Cerebellar nuclear complex (tissue), 1 donor: ENCODE measurements around the gene CYBA.
A peak's percentile ranks its signal among the peaks of the same experiment; 100 is the strongest.
"Not testable (repeated sequence)": the region's sequence is repeated elsewhere in the genome, so short reads cannot be mapped to it uniquely, and the experiment has no call there.

Experiments used
- DNase-seq, 2 experiments: peaks; one replicate each; lab custom pipeline; 2025; lab: John Stamatoyannopoulos, UW

CYBA gene

GRCh38 chr16:88686439-88687253 is 35.8 kb upstream of the CYBA start, which contains the start of gene SNAI3:
SNAI3 (minus strand) TSS chr16:88686507; CDS start chr16:88686406, 101 bp downstream.
- DNase-seq: peak in 1 of 2 experiments; percentile 17

GRCh38 chr16:88686062-88686438 is 35.2 kb upstream of the CYBA start:
- no peak for DNase-seq

- DNase-seq: no peak
These were observed 34.6 kb upstream of the CYBA start for GRCh38 chr16:88685156-88686061.

GRCh38 chr16:88684569-88685155 is 33.8 kb upstream of the CYBA start:
- no peak for DNase-seq

GRCh38 chr16:88681709-88682451 is 31.0 kb upstream of the CYBA start:
- no peak for DNase-seq

GRCh38 chr16:88681084-88681680 is 30.3 kb upstream of the CYBA start:
- no peak for DNase-seq

- no peak for DNase-seq
These were observed 29.8 kb upstream of the CYBA start for GRCh38 chr16:88680554-88681083.

GRCh38 chr16:88678224-88678979 is 27.5 kb upstream of the CYBA start:
- DNase-seq: no peak

GRCh38 chr16:88677721-88678120 is 26.9 kb upstream of the CYBA start:
- no peak for DNase-seq

GRCh38 chr16:88676502-88677242 is 25.8 kb upstream of the CYBA start:
- no peak for DNase-seq

GRCh38 chr16:88673716-88674379 is 23.0 kb upstream of the CYBA start:
- no peak for DNase-seq

- DNase-seq: no peak
These were observed 21.9 kb upstream of the CYBA start for GRCh38 chr16:88672776-88673175.

GRCh38 chr16:88671806-88672205 is 21.0 kb upstream of the CYBA start:
- no peak for DNase-seq

- DNase-seq: no peak
These were observed 19.1 kb upstream of the CYBA start for GRCh38 chr16:88669980-88670379.

- DNase-seq: not testable (repeated sequence)
These were observed 18.6 kb upstream of the CYBA start for GRCh38 chr16:88669493-88669892.

GRCh38 chr16:88667461-88667860 is 16.6 kb upstream of the CYBA start:
- DNase-seq: no peak

GRCh38 chr16:88665570-88665969 is 14.7 kb upstream of the CYBA start:
- DNase-seq: no peak

- DNase-seq: no peak
These were observed 14.3 kb upstream of the CYBA start for GRCh38 chr16:88665148-88665547.
